ENCODE data around the gene MED13. TPM values are rescaled to one million over a fixed set of nuclear protein-coding genes. Genes with fewer than 3 reads are reported as not detected.

The MED13 gene
- total RNA-seq, 1 experiment from 2014 or later, result 96.0 TPM

GRCh38 chr17:61989509-61989908, 75.6 kb downstream of the MED13 start:
- Histone ChIP-seq H3K27me3 (ENCODE audit: insufficient read depth, low read length) (no peaks in the 10 kb centered on the region), H3K79me2 (ENCODE audit: insufficient read depth, low read length) (peaks cover 51% of the 10 kb centered on the region), H2AFZ (ENCODE audit: low read depth, low read length, poor library complexity, severe bottlenecking) (no peak overlapping the region), H3K36me3 (ENCODE audit: control insufficient read depth in 1 of 2, insufficient read depth in 2 of 2, low read length in 2 of 2) (peaks cover 17 to 31% of the 10 kb centered on the region in 2 experiments; a peak in 3 of 4 replicates), H3K9ac (ENCODE audit: low read length) (no peak overlapping the region), H3K9me3 (ENCODE audit: control insufficient read depth in 1 of 2, insufficient read depth in 1 of 2, low read depth in 1 of 2, low read length in 2 of 2) (no peaks in the 10 kb centered on the region), H3K27ac (ENCODE audit: low read depth, low read length) (no peak overlapping the region), H3K4me1 (ENCODE audit: control insufficient read depth in 1 of 2, insufficient read depth in 2 of 2, low read length in 2 of 2) (no peaks in the 10 kb centered on the region), H4K20me1 (ENCODE audit: insufficient read depth) (peaks cover 11% of the 10 kb centered on the region; the same call in 1 of the 2 replicates), H3K4me3 (replicated peaks in 1 of 2; ENCODE audit: low read depth in 1 of 2, low read length in 2 of 2) (no peak overlapping the region), H3K4me2 (ENCODE audit: low read length) (no peak overlapping the region), H3K9me2 (ENCODE audit: insufficient read depth) (no peaks in the 10 kb centered on the region)
- TF ChIP-seq, protein P1, sequence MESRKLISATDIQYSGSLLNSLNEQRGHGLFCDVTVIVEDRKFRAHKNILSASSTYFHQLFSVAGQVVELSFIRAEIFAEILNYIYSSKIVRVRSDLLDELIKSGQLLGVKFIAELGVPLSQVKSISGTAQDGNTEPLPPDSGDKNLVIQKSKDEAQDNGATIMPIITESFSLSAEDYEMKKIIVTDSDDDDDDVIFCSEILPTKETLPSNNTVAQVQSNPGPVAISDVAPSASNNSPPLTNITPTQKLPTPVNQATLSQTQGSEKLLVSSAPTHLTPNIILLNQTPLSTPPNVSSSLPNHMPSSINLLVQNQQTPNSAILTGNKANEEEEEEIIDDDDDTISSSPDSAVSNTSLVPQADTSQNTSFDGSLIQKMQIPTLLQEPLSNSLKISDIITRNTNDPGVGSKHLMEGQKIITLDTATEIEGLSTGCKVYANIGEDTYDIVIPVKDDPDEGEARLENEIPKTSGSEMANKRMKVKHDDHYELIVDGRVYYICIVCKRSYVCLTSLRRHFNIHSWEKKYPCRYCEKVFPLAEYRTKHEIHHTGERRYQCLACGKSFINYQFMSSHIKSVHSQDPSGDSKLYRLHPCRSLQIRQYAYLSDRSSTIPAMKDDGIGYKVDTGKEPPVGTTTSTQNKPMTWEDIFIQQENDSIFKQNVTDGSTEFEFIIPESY (IDR thresholded peaks at IDR 0.05; ENCODE audit: extremely low read depth, insufficient replicate concordance, low read length), result no peak
- TF ChIP-seq, protein P2, sequence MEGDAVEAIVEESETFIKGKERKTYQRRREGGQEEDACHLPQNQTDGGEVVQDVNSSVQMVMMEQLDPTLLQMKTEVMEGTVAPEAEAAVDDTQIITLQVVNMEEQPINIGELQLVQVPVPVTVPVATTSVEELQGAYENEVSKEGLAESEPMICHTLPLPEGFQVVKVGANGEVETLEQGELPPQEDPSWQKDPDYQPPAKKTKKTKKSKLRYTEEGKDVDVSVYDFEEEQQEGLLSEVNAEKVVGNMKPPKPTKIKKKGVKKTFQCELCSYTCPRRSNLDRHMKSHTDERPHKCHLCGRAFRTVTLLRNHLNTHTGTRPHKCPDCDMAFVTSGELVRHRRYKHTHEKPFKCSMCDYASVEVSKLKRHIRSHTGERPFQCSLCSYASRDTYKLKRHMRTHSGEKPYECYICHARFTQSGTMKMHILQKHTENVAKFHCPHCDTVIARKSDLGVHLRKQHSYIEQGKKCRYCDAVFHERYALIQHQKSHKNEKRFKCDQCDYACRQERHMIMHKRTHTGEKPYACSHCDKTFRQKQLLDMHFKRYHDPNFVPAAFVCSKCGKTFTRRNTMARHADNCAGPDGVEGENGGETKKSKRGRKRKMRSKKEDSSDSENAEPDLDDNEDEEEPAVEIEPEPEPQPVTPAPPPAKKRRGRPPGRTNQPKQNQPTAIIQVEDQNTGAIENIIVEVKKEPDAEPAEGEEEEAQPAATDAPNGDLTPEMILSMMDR (IDR thresholded peaks at IDR 0.05 in 2 of 3, conservative IDR thresholded peaks at IDR 0.05 in 1 of 3; ENCODE audit: borderline replicate concordance in 1 of 3, insufficient read depth in 1 of 3, low read depth in 2 of 3, low read length in 2 of 3), result no peak
- TF ChIP-seq JUND (IDR thresholded peaks at IDR 0.05), result no peak
- TF ChIP-seq EGR1 (IDR thresholded peaks at IDR 0.05; ENCODE audit: low read depth), result no peak
- TF ChIP-seq FOSL1 (IDR thresholded peaks at IDR 0.05; ENCODE audit: low read depth), result no peak
- no peak for TF ChIP-seq CBX3 (IDR thresholded peaks at IDR 0.05; ENCODE audit: low read depth)
- TF ChIP-seq, protein P3, sequence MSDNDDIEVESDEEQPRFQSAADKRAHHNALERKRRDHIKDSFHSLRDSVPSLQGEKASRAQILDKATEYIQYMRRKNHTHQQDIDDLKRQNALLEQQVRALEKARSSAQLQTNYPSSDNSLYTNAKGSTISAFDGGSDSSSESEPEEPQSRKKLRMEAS (IDR thresholded peaks at IDR 0.05), result no peak
- no peak for TF ChIP-seq SIN3A (IDR thresholded peaks at IDR 0.05; ENCODE audit: low read depth)
- TF ChIP-seq POLR2A (IDR thresholded peaks at IDR 0.05; ENCODE audit: borderline replicate concordance, extremely low read depth, insufficient read depth, insufficient read length), result no peak
- no peak for TF ChIP-seq POLR2AphosphoS5 (IDR thresholded peaks at IDR 0.05; ENCODE audit: low read depth, low read length)
- TF ChIP-seq RAD21 (IDR thresholded peaks at IDR 0.05; ENCODE audit: low read depth), result no peak
- no peak for TF ChIP-seq SRF (IDR thresholded peaks at IDR 0.05; ENCODE audit: low read depth)
- no peak for TF ChIP-seq EZH2 (IDR thresholded peaks at IDR 0.05)
- no peak for TF ChIP-seq CEBPB (IDR thresholded peaks at IDR 0.05; ENCODE audit: low read depth)
- TF ChIP-seq SP1 (IDR thresholded peaks at IDR 0.05; ENCODE audit: low read depth), result no peak
- no peak for TF ChIP-seq ELF1 (IDR thresholded peaks at IDR 0.05; ENCODE audit: borderline replicate concordance, low read depth)
- ChIA-PET CTCF (no interaction called here), RAD21 (ENCODE audit: low non-redundant PET in 1 of 2, low total read pairs in 2 of 2, uncharacterized antibody in 2 of 2, unreplicated experiment in 2 of 2) (no interaction called here), POLR2A (no interaction called here)
- intact Hi-C loops (cut with micrococcal nuclease), result no loop called here
- ATAC-seq (no peak), DNase-seq (ENCODE audit: low read depth, low spot score) (no peak)
- no TSS peak for BruUV-seq (replicated peaks)

Measured in HCT116 (cell line).